IMR-90 (cell line): ENCODE data around the gene MBOAT1. TPM values are rescaled to one million over a fixed set of nuclear protein-coding genes. Genes with fewer than 3 reads are reported as not detected.

Experiments
- polyA plus RNA-seq, 3 experiments: library from polyadenylated mRNA; depleted of rRNA; stranded (reverse); fragments of >200 nt; gene quantifications; 2 replicates each; pipeline ENCODE4 v1.2.3, GENCODE V29; 2012; ENCODE audit warnings: low replicate concordance in 1 of 3
- total RNA-seq: library from RNA; depleted of rRNA; stranded (reverse); fragments of >200 nt; gene quantifications from 2 replicates; pipeline ENCODE4 v1.2.3, GENCODE V29; 2012; rRNA removed

The MBOAT1 gene
- total and polyA plus RNA-seq, 2 of the 4 experiments (the other 2 are of a cell fraction): 1.6 to 4.7 TPM

Other genes with a start within 250 kb of the MBOAT1 start
- gene E2F3, start 189.4 kb upstream of the MBOAT1 start, total RNA-seq: 2.3 and 3.3 TPM in 2 replicates
- 7.5 and 8.2 TPM in 2 replicates for gene E2F3, start 189.4 kb upstream of the MBOAT1 start, polyA plus RNA-seq (2012; rRNA removed)